GM12892 (cell line): ENCODE data around the gene HNRNPM.

Experiments
- POLR2A ChIP-seq: IDR thresholded peaks from 2 replicates; pipeline ENCODE4 v1.6.1; 2011; ENCODE audit warnings: low read depth, low read length, control low read depth
- POLR2AphosphoS5 ChIP-seq: IDR thresholded peaks from 2 replicates; pipeline ENCODE4 v1.6.1; 2011; ENCODE audit warnings: low read depth, low read length, control low read depth

- TF ChIP-seq POLR2AphosphoS5 = no peak
- TF ChIP-seq POLR2A = no peak
Observed at GRCh38 chr19:8404391-8405151, 40.2 kb upstream of the HNRNPM start.
